Measurements from ENCODE around the gene VWA1.
A peak's percentile ranks its signal among the peaks of the same experiment; 100 is the strongest.
"Not testable (repeated sequence)": the region's sequence is repeated elsewhere in the genome, so short reads cannot be mapped to it uniquely, and the experiment has no call there.

The VWA1 gene

GRCh38 chr1:1399872-1400575, 35.5 kb upstream of the VWA1 start:
- Mint-ChIP-seq H3K27ac (peak overlapping the region; percentile 89), H3K36me3 (ENCODE audit: low read depth) (peaks cover 74% of the 10 kb centered on the region), H3K9me3 (no peaks in the 10 kb centered on the region), H3K4me1 (ENCODE audit: low read depth) (peaks cover 66% of the 10 kb centered on the region), H3K27me3 (no peaks in the 10 kb centered on the region), H3K4me3 (peak overlapping the region; percentile 95)

GRCh38 chr1:1400576-1401456, 34.7 kb upstream of the VWA1 start:
- H3K4me3 Mint-ChIP-seq = peak overlapping the region; percentile 95

GRCh38 chr1:1401457-1402010, 34.0 kb upstream of the VWA1 start:
- peak overlapping the region; percentile 95 for H3K4me3 Mint-ChIP-seq
- no peaks in the 10 kb centered on the region for H3K27me3 Mint-ChIP-seq
- H3K27ac Mint-ChIP-seq = peak overlapping the region; percentile 89
- peaks cover 80% of the 10 kb centered on the region for H3K36me3 Mint-ChIP-seq (ENCODE audit: low read depth)
- H3K9me3 Mint-ChIP-seq = no peaks in the 10 kb centered on the region
- peaks cover 71% of the 10 kb centered on the region for H3K4me1 Mint-ChIP-seq (ENCODE audit: low read depth)

More at GRCh38 chr1:1400576-1401456, 34.7 kb upstream of the VWA1 start:
- Mint-ChIP-seq H3K27me3 (no peaks in the 10 kb centered on the region), H3K27ac (peak overlapping the region; percentile 89), H3K36me3 (ENCODE audit: low read depth) (peaks cover 74% of the 10 kb centered on the region), H3K4me1 (ENCODE audit: low read depth) (peaks cover 65% of the 10 kb centered on the region), H3K9me3 (no peaks in the 10 kb centered on the region)

GRCh38 chr1:1402072-1402900, 33.2 kb upstream of the VWA1 start:
- Mint-ChIP-seq H3K36me3 (ENCODE audit: low read depth) (peaks cover 81% of the 10 kb centered on the region), H3K9me3 (no peaks in the 10 kb centered on the region), H3K27me3 (no peaks in the 10 kb centered on the region), H3K4me1 (ENCODE audit: low read depth) (peaks cover 71% of the 10 kb centered on the region), H3K27ac (peak overlapping the region; percentile 89), H3K4me3 (peak overlapping the region; percentile 95)

- peak overlapping the region; percentile 91 for H3K27ac Mint-ChIP-seq
- H3K9me3 Mint-ChIP-seq, H3K4me3 Mint-ChIP-seq, H3K27me3 Mint-ChIP-seq: not testable (repeated sequence)
- peaks cover 67% of the 10 kb centered on the region for H3K4me1 Mint-ChIP-seq (ENCODE audit: low read depth)
- peaks cover 75% of the 10 kb centered on the region for H3K36me3 Mint-ChIP-seq (ENCODE audit: low read depth)
Observed at GRCh38 chr1:1402901-1403392, 32.5 kb upstream of the VWA1 start.

GRCh38 chr1:1403653-1404052, 31.8 kb upstream of the VWA1 start:
- H3K9me3 Mint-ChIP-seq = no peaks in the 10 kb centered on the region
- H3K27ac Mint-ChIP-seq = peak overlapping the region; percentile 91
- H3K4me1 Mint-ChIP-seq (ENCODE audit: low read depth) = peaks cover 69% of the 10 kb centered on the region
- no peaks in the 10 kb centered on the region for H3K27me3 Mint-ChIP-seq
- H3K36me3 Mint-ChIP-seq (ENCODE audit: low read depth) = peaks cover 74% of the 10 kb centered on the region
- H3K4me3 Mint-ChIP-seq = peak overlapping the region; percentile 36

GRCh38 chr1:1406101-1406820, 29.2 kb upstream of the VWA1 start:
- Mint-ChIP-seq H3K27ac (peak overlapping the region; percentile 94), H3K9me3 (no peaks in the 10 kb centered on the region), H3K27me3 (no peaks in the 10 kb centered on the region), H3K4me3 (peak overlapping the region; percentile 95), H3K4me1 (ENCODE audit: low read depth) (peaks cover 65% of the 10 kb centered on the region), H3K36me3 (ENCODE audit: low read depth) (peaks cover 64% of the 10 kb centered on the region)

GRCh38 chr1:1406821-1407635, 28.5 kb upstream of the VWA1 start, which contains the start of gene MRPL20:
Gene MRPL20 (minus strand): TSS chr1:1407293. CDS start chr1:1407217, 76 bp downstream.
- H3K36me3 Mint-ChIP-seq (ENCODE audit: low read depth) = peaks cover 60% of the 10 kb centered on the region
- H3K4me1 Mint-ChIP-seq (ENCODE audit: low read depth) = peaks cover 61% of the 10 kb centered on the region
- peak within 1 kb of the TSS; percentile 94 for H3K27ac Mint-ChIP-seq
- H3K4me3 Mint-ChIP-seq = peak within 1 kb of the TSS; percentile 95
- no peaks in the 10 kb centered on the region for H3K27me3 Mint-ChIP-seq
- H3K9me3 Mint-ChIP-seq = no peaks in the 10 kb centered on the region

GRCh38 chr1:1407636-1408318, 27.7 kb upstream of the VWA1 start:
- Mint-ChIP-seq H3K27me3 (no peaks in the 10 kb centered on the region), H3K9me3 (no peaks in the 10 kb centered on the region), H3K36me3 (ENCODE audit: low read depth) (peaks cover 52% of the 10 kb centered on the region), H3K27ac (peak overlapping the region; percentile 90), H3K4me3 (peak overlapping the region; percentile 95), H3K4me1 (ENCODE audit: low read depth) (peaks cover 55% of the 10 kb centered on the region)

GRCh38 chr1:1410238-1410637, 25.3 kb upstream of the VWA1 start:
- peak overlapping the region; percentile 40 for H3K27ac Mint-ChIP-seq
- H3K4me1 Mint-ChIP-seq (ENCODE audit: low read depth) = peaks cover 36% of the 10 kb centered on the region
- not testable (repeated sequence) for H3K4me3 Mint-ChIP-seq, H3K9me3 Mint-ChIP-seq, H3K27me3 Mint-ChIP-seq
- H3K36me3 Mint-ChIP-seq (ENCODE audit: low read depth) = peaks cover 32% of the 10 kb centered on the region

- peak overlapping the region; percentile 17 for H3K27ac Mint-ChIP-seq
- H3K27me3 Mint-ChIP-seq = no peaks in the 10 kb centered on the region
- H3K4me1 Mint-ChIP-seq (ENCODE audit: low read depth) = peaks cover 24% of the 10 kb centered on the region
- H3K4me3 Mint-ChIP-seq = no peak overlapping the region
- H3K9me3 Mint-ChIP-seq = no peaks in the 10 kb centered on the region
- H3K36me3 Mint-ChIP-seq (ENCODE audit: low read depth) = peaks cover 19% of the 10 kb centered on the region
Observed at GRCh38 chr1:1411626-1412025, 23.9 kb upstream of the VWA1 start.

GRCh38 chr1:1412311-1412902, 23.1 kb upstream of the VWA1 start:
- not testable (repeated sequence) for H3K27ac Mint-ChIP-seq, H3K4me3 Mint-ChIP-seq, H3K27me3 Mint-ChIP-seq, H3K9me3 Mint-ChIP-seq
- peaks cover 16% of the 10 kb centered on the region for H3K36me3 Mint-ChIP-seq (ENCODE audit: low read depth)
- H3K4me1 Mint-ChIP-seq (ENCODE audit: low read depth) = peaks cover 22% of the 10 kb centered on the region

Data from stimulated activated naive CD8-positive, alpha-beta T cell treated with anti-CD3 and anti-CD28 coated beads, Interleukin-15, Interleukin-2, amounts not matched to agents 100 ng/mL and 50 ng/mL, for 24 hours (primary cell).